ENCODE results near the gene SNPH.
"Not testable (repeated sequence)": the region's sequence is repeated elsewhere in the genome, so short reads cannot be mapped to it uniquely, and the experiment has no call there.

SNPH gene

GRCh38 chr20:1266167-1266973 lies at the start of gene SNPH:
Gene SNPH, plus strand, starts transcription at chr20:1266294. Its CDS starts 29,946 bp downstream, at chr20:1296240.
- DNase-seq (ENCODE audit: low spot score): peak; percentile 81
- H3K27ac ChIP-seq: peak within 1 kb of the TSS; percentile 17 to 71
- TF ChIP-seq, protein P1, sequence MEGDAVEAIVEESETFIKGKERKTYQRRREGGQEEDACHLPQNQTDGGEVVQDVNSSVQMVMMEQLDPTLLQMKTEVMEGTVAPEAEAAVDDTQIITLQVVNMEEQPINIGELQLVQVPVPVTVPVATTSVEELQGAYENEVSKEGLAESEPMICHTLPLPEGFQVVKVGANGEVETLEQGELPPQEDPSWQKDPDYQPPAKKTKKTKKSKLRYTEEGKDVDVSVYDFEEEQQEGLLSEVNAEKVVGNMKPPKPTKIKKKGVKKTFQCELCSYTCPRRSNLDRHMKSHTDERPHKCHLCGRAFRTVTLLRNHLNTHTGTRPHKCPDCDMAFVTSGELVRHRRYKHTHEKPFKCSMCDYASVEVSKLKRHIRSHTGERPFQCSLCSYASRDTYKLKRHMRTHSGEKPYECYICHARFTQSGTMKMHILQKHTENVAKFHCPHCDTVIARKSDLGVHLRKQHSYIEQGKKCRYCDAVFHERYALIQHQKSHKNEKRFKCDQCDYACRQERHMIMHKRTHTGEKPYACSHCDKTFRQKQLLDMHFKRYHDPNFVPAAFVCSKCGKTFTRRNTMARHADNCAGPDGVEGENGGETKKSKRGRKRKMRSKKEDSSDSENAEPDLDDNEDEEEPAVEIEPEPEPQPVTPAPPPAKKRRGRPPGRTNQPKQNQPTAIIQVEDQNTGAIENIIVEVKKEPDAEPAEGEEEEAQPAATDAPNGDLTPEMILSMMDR (IDR thresholded peaks at IDR 0.05): no peak
- H3K4me3 ChIP-seq: peak within 1 kb of the TSS; percentile 97

DNA sequence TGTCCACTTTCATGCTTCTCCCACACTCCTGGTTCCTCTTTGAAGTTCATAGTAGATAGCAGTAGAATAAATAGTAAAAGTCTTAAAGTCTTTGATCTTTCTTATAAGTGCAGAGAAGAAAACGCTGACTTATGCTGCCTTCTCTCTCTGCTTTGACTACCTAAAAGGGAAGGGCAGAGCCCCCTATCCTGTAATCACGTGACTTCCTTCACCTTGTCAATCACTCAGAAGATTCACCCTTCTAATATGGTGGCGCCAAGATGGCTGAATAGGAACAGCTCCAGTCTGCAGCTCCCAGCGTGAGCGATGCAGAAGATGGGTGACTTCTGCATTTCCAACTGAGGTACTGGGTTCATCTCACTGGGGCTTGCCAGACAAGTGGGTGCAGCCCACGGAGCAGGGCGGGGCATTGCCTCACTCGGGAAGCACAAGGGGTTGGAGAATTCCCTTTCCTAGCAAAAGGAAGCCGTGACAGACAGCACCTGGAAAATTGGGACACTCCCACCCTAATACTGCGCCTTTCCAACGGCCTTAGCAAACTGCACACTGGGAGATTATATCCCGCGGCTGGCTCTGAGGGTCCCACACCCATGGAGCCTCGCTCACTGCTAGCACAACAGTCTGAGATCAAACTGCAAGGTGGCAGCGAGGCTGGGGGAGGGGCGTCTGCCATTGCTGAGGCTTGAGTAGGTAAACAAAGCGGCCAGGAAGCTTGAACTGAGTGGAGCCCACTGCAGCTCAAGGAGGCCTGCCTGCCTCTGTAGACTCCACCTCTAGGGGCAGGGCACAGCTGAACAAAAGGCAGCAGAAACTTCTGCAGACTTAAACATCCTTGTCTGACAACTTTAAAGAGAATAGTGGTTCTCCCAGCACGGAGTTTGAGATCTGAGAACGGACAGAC lies 49.3 kb upstream of the SNPH start:
- not testable (repeated sequence) for H3K4me3 ChIP-seq; H3K27ac ChIP-seq; DNase-seq (ENCODE audit: low spot score)

- H3K4me3 ChIP-seq; DNase-seq (ENCODE audit: low spot score); H3K27ac ChIP-seq: not testable (repeated sequence)
These were observed 43.3 kb upstream of the SNPH start for GRCh38 chr20:1222750-1223149.

- TF ChIP-seq, protein P1 (IDR thresholded peaks at IDR 0.05): no peak
- Histone ChIP-seq H3K27ac (no peak overlapping the region), H3K4me3 (no peak overlapping the region)
- no peak for DNase-seq (ENCODE audit: low spot score)
These were observed 41.7 kb upstream of the SNPH start for GRCh38 chr20:1224205-1224890.

GRCh38 chr20:1225263-1225782 lies 40.8 kb upstream of the SNPH start:
- H3K4me3 ChIP-seq: peak overlapping the region; percentile 76
- peak overlapping the region in 1 of 2 donors; percentile 37 for H3K27ac ChIP-seq
- no peak for DNase-seq (ENCODE audit: low spot score)
- TF ChIP-seq, protein P1 (IDR thresholded peaks at IDR 0.05): no peak

- peak within 1 kb of the TSS in 1 of 2 donors; percentile 37 for H3K27ac ChIP-seq
- no peak for DNase-seq (ENCODE audit: low spot score)
- peak within 1 kb of the TSS; percentile 76 for H3K4me3 ChIP-seq
- TF ChIP-seq, protein P1 (IDR thresholded peaks at IDR 0.05): no peak
These were observed 40.1 kb upstream of the SNPH start, which contains the start of gene RAD21L1 for GRCh38 chr20:1225783-1226654. Gene RAD21L1, plus strand, starts transcription at chr20:1226044. Its CDS starts 2,410 bp downstream, at chr20:1228454.

DNA sequence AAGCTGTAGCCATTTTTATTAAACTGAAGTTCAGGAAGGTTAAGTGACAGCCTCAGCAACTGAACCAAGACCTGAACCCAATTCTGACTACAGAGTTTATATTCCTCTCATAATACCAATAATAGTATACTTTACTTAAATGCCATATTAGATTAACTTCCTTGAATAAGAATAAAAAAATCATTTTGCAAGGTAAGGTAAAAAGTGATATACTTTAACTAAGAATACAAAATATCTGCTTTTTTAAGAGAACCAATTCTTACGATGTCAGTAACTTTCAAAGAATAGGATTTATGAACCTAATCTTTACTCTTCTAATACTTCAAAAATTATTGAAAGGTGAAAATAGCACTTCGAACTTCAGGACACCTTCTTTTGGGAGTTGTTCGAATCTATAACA lies 36.6 kb upstream of the SNPH start:
- no peak overlapping the region for H3K4me3 ChIP-seq
- H3K27ac ChIP-seq: no peak overlapping the region
- no peak for DNase-seq (ENCODE audit: low spot score)
- TF ChIP-seq, protein P1 (IDR thresholded peaks at IDR 0.05): no peak
